Activated CD4-positive, alpha-beta T cell treated with anti-CD3 and anti-CD28 coated beads, Interleukin-2, Interleukin-4, amounts not matched to agents 100 ng/mL and 50 ng/mL, durations not matched to agents 16 hours and 8 hours (primary cell): Measurements from ENCODE around the gene CLNK.

Source experiments
- DNase-seq: peaks from one replicate; pipeline ENCODE4 v3.0.0-alpha.2; 2020; ENCODE audit warnings: low spot score

Gene CLNK

GRCh38 chr4:10521424-10521823 is 163.1 kb downstream of the CLNK start:
- no peak for DNase-seq

- no peak for DNase-seq
Observed at GRCh38 chr4:10509733-10510132, 174.8 kb downstream of the CLNK start.

GRCh38 chr4:10506077-10506476 is 178.5 kb downstream of the CLNK start:
- DNase-seq, result no peak

GRCh38 chr4:10504570-10505179 is 179.9 kb downstream of the CLNK start:
- DNase-seq, result no peak

GRCh38 chr4:10502717-10503116 is 181.9 kb downstream of the CLNK start:
- no peak for DNase-seq

GRCh38 chr4:10500776-10501175 is 183.8 kb downstream of the CLNK start:
- DNase-seq, result no peak

GRCh38 chr4:10496200-10496599 is 188.4 kb downstream of the CLNK start:
- no peak for DNase-seq

GRCh38 chr4:10495651-10496050 is 188.9 kb downstream of the CLNK start:
- no peak for DNase-seq

GRCh38 chr4:10492464-10492863 is 192.1 kb downstream of the CLNK start:
- no peak for DNase-seq

GRCh38 chr4:10491401-10491800 is 193.2 kb downstream of the CLNK start:
- DNase-seq, result no peak

GRCh38 chr4:10490996-10491395 is 193.6 kb downstream of the CLNK start:
- no peak for DNase-seq

- DNase-seq, result no peak
Observed at GRCh38 chr4:10482913-10483312, 201.7 kb downstream of the CLNK start.

GRCh38 chr4:10480616-10481015 is 204.0 kb downstream of the CLNK start:
- no peak for DNase-seq

- no peak for DNase-seq
Observed at GRCh38 chr4:10478621-10479020, 205.9 kb downstream of the CLNK start.

- no peak for DNase-seq
Observed at GRCh38 chr4:10470505-10470904, 214.1 kb downstream of the CLNK start.

- no peak for DNase-seq
Observed at GRCh38 chr4:10466161-10466560, 218.4 kb downstream of the CLNK start.

GRCh38 chr4:10462876-10463275 is 221.7 kb downstream of the CLNK start:
- no peak for DNase-seq

GRCh38 chr4:10461850-10462400 is 222.6 kb downstream of the CLNK start:
- DNase-seq, result no peak

- peak; percentile 73 for DNase-seq
Observed at GRCh38 chr4:10461091-10461849, 223.3 kb downstream of the CLNK start.

- DNase-seq, result peak; percentile 80
Observed at GRCh38 chr4:10460313-10461047, 224.1 kb downstream of the CLNK start.

- no peak for DNase-seq
Observed at GRCh38 chr4:10459305-10459704, 225.3 kb downstream of the CLNK start.

GRCh38 chr4:10458177-10458576 is 226.4 kb downstream of the CLNK start:
- DNase-seq, result no peak

GRCh38 chr4:10457255-10457801 is 227.2 kb downstream of the CLNK start, which contains the start of gene ZNF518B:
ZNF518B (minus strand) TSS chr4:10457426; CDS start chr4:10446328, 11,098 bp downstream.
- peak; percentile 77 for DNase-seq
